ENCODE measurements around the gene ZC3H10.

Gene ZC3H10

DNA sequence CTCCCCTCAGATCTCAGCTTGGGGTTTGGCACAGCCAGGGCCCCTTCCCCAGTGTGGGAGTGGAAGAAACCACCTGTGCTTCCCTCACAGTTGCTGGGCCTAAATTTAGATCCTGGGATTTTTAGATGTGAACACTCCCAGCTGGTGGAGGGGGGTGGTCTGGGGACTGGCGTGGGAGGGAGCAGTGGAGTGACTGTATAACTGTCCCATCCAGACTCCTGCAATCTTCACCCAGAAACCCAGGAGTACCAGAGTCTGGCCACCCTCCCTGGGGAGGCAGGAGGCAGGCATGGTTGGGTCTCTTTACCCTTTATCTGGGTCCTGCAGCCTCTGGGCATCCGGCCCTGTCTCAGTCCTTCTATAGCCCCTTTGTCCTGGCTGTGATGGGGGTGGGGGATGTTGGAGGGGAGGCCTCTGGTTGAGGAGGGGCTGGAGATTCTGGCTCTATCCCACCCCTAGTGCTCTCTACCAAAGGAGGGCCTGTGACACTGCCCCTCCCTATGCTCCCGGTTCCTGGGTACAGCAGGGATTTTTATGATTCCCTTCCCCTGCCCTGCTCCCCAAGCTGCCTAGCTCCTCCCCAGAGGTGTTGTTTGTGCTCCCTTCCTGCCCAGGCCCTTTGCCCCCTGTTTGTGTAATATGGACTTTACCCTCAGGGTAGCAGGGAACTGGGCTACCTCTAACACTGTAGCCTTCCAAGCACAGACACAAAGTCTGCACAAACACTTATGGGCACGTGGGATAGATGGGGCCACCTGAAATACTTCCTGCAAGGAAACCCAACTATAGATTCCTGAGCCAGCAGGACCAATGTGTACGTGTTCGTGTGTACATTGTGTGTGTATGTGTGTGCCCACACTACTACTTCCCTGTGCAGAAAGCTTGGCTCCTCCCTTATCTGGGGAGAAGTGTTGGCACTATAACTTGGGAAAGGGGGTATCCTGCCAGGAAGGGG is 36.4 kb upstream of the ZC3H10 start:
- Histone ChIP-seq H3K27ac (ENCODE audit: low read depth, low read length) (peak overlapping the region; percentile 21; the same call in 1 of the 2 replicates), H3K4me1 (ENCODE audit: control insufficient read depth, insufficient read depth, low read length) (peaks cover 24% of the 10 kb centered on the region)

DNA sequence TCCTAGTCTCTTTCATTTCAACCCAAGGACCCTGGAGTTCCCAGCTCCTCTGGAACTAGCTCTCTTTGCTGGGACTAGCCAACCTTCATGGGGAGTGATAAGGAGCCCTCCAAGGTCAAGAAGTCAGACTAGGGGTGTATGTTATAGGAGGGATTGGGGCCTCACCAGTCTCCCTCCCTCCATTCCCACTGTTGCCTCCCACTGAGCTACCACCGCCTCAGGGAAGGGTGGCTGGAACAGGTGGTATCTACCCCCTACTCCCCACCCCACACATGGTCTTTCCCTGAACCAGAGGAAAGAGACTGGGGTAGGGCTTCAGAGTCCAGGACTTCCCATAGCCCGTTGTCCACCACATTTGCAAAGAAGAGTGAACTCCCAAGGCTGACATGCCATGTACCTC is 35.7 kb upstream of the ZC3H10 start:
- Histone ChIP-seq H3K9ac (ENCODE audit: low read length) (no peak overlapping the region), H3K4me3 (ENCODE audit: low read depth, low read length) (peak overlapping the region; percentile 85; the same call in 1 of the 2 replicates), H3K27ac (ENCODE audit: low read depth, low read length) (no peak overlapping the region)

More for the DNA sequence above, 36.4 kb upstream of the ZC3H10 start:
- peak overlapping the region; percentile 85 for H3K4me3 ChIP-seq (ENCODE audit: low read depth, low read length)
- peaks cover 3% of the 10 kb centered on the region; the same call in 1 of the 2 replicates for H3K9me3 ChIP-seq (ENCODE audit: control insufficient read depth, insufficient read depth, low read depth, low read length)
- H3K27me3 ChIP-seq (ENCODE audit: control insufficient read depth, insufficient read depth, low read length), result peaks cover 6% of the 10 kb centered on the region; the same call in 1 of the 2 replicates
- peak overlapping the region; percentile 84 for H3K9ac ChIP-seq (ENCODE audit: low read length)
- H3K36me3 ChIP-seq (ENCODE audit: control insufficient read depth, insufficient read depth, low read length), result peaks cover 21% of the 10 kb centered on the region

DNA sequence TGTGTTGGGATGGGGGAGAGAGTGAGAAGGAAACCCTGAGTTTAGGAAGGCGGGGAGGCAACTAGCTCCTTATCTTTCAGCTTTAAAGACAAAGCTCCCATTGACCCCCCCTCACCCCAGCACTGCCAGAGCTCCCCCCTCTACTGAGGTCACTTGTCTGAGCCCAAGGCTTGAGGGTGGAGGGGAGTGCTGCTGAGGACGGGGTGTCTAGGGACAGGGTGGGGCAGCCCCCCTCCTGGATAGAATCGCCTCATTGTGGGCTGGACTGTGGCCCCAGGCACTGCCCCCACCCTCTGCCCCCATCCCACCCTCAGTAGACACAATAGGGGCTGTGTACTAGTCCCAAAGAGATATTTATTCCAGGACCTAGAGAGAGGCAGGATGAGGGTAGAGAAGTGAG is 35.1 kb upstream of the ZC3H10 start:
- H3K27ac ChIP-seq (ENCODE audit: low read depth, low read length), result no peak overlapping the region

More for the DNA sequence above, 35.7 kb upstream of the ZC3H10 start:
- Histone ChIP-seq H3K9me3 (ENCODE audit: control insufficient read depth, insufficient read depth, low read depth, low read length) (no peaks in the 10 kb centered on the region), H3K4me1 (ENCODE audit: control insufficient read depth, insufficient read depth, low read length) (peaks cover 24% of the 10 kb centered on the region), H3K27me3 (ENCODE audit: control insufficient read depth, insufficient read depth, low read length) (peaks cover 6% of the 10 kb centered on the region; the same call in 1 of the 2 replicates), H3K36me3 (ENCODE audit: control insufficient read depth, insufficient read depth, low read length) (peaks cover 29% of the 10 kb centered on the region)

DNA sequence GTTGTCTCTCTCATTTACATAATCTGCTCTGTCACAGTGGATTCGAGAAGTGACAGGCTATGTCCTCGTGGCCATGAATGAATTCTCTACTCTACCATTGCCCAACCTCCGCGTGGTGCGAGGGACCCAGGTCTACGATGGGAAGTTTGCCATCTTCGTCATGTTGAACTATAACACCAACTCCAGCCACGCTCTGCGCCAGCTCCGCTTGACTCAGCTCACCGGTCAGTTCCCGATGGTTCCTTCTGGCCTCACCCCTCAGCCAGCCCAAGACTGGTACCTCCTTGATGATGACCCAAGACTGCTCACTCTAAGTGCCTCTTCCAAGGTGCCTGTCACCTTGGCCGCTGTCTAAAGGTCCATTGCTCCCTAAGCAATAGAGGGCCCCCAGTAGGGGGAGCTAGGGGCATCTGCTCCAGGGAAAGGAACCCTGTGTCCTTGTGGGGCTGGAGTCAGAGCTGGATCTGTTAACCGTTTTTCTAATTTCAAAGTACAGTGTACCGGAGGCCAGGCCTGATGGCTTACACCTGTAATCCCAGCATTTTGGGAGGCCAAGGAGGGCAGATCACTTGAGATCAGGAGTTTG is 33.0 kb upstream of the ZC3H10 start:
- H3K9ac ChIP-seq (ENCODE audit: low read length), result no peak overlapping the region
- H3K4me3 ChIP-seq (ENCODE audit: low read depth, low read length), result no peak overlapping the region
- peaks cover 20% of the 10 kb centered on the region for H3K4me1 ChIP-seq (ENCODE audit: control insufficient read depth, insufficient read depth, low read length)
- H3K27me3 ChIP-seq (ENCODE audit: control insufficient read depth, insufficient read depth, low read length), result peaks cover 6% of the 10 kb centered on the region; the same call in 1 of the 2 replicates
- peaks cover 52% of the 10 kb centered on the region for H3K36me3 ChIP-seq (ENCODE audit: control insufficient read depth, insufficient read depth, low read length)
- H3K9me3 ChIP-seq (ENCODE audit: control insufficient read depth, insufficient read depth, low read depth, low read length), result no peaks in the 10 kb centered on the region
- no peak overlapping the region for H3K27ac ChIP-seq (ENCODE audit: low read depth, low read length)

More for the DNA sequence above, 35.1 kb upstream of the ZC3H10 start:
- Histone ChIP-seq H3K9me3 (ENCODE audit: control insufficient read depth, insufficient read depth, low read depth, low read length) (no peaks in the 10 kb centered on the region), H3K36me3 (ENCODE audit: control insufficient read depth, insufficient read depth, low read length) (peaks cover 34% of the 10 kb centered on the region), H3K27me3 (ENCODE audit: control insufficient read depth, insufficient read depth, low read length) (peaks cover 6% of the 10 kb centered on the region; the same call in 1 of the 2 replicates), H3K4me1 (ENCODE audit: control insufficient read depth, insufficient read depth, low read length) (peaks cover 24% of the 10 kb centered on the region), H3K9ac (ENCODE audit: low read length) (no peak overlapping the region), H3K4me3 (ENCODE audit: low read depth, low read length) (no peak overlapping the region)

DNA sequence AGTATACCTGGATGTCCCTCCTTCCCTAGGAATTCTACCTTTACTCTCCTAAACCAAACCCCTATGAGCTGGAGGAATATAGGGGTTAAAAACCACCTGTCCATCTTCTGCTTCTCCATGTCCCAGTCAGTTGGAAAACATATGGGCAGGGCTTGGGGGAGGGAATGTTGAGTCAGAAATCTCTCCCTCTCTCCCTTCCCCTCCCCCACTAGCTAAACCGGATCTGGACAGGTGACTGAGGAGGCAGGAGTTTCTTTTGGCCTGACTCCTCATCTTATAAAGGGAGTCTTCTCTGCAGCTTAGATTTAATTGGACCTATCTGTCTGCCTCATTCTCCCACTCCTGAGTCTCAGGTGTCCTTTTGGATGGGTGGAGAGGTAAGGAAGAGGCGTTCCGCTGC is 32.0 kb upstream of the ZC3H10 start:
- Histone ChIP-seq H3K9ac (ENCODE audit: low read length) (no peak overlapping the region), H3K4me1 (ENCODE audit: control insufficient read depth, insufficient read depth, low read length) (peaks cover 16% of the 10 kb centered on the region), H3K27ac (ENCODE audit: low read depth, low read length) (no peak overlapping the region), H3K36me3 (ENCODE audit: control insufficient read depth, insufficient read depth, low read length) (peaks cover 57% of the 10 kb centered on the region), H3K9me3 (ENCODE audit: control insufficient read depth, insufficient read depth, low read depth, low read length) (no peaks in the 10 kb centered on the region), H3K27me3 (ENCODE audit: control insufficient read depth, insufficient read depth, low read length) (no peaks in the 10 kb centered on the region; the same call in 1 of the 2 replicates), H3K4me3 (ENCODE audit: low read depth, low read length) (no peak overlapping the region)

DNA sequence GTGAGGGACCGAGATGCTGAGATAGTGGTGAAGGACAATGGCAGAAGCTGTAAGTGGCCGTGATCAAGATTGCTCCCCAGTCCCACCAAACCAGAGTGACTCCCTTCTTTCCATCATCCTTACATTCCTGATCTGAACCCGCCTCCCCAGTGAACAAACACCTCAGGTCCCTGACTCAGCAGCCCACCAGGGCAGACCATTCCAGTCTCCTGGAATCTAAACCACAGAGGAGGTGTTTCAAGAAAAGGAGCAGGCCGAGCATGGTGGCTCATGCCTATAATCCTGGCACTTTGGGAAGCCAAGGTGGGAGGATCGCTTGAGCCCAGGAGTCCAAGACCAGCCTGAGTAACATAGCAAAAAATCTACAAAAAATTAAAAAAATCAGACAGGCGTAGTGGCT is 31.5 kb upstream of the ZC3H10 start:
- Histone ChIP-seq H3K36me3 (ENCODE audit: control insufficient read depth, insufficient read depth, low read length) (peaks cover 61% of the 10 kb centered on the region), H3K4me1 (ENCODE audit: control insufficient read depth, insufficient read depth, low read length) (peaks cover 11% of the 10 kb centered on the region)

DNA sequence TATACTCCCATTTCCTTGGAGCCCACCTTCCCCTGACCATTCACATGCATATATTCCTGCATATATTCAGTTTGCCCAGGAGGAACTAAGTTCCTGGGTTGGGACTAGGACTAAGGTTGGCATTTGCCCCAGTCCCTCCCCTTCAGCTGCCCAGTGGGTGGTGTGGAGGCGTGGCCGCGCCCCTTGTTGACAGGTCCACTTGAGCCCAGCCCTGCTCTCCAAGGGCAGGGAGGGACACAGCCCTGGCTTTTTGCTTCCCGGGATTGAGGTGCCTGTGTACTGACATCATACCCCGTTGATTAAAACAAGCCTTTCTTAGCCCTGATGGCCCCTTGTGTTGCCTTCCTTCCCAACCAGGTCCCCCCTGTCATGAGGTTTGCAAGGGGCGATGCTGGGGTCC is 30.8 kb upstream of the ZC3H10 start:
- Histone ChIP-seq H3K36me3 (ENCODE audit: control insufficient read depth, insufficient read depth, low read length) (peaks cover 64% of the 10 kb centered on the region), H3K9me3 (ENCODE audit: control insufficient read depth, insufficient read depth, low read depth, low read length) (no peaks in the 10 kb centered on the region), H3K27me3 (ENCODE audit: control insufficient read depth, insufficient read depth, low read length) (no peaks in the 10 kb centered on the region), H3K4me3 (ENCODE audit: low read depth, low read length) (no peak overlapping the region), H3K9ac (ENCODE audit: low read length) (no peak overlapping the region), H3K4me1 (ENCODE audit: control insufficient read depth, insufficient read depth, low read length) (peaks cover 5% of the 10 kb centered on the region), H3K27ac (ENCODE audit: low read depth, low read length) (no peak overlapping the region)

More for the DNA sequence above, 31.5 kb upstream of the ZC3H10 start:
- no peaks in the 10 kb centered on the region; the same call in 1 of the 2 replicates for H3K27me3 ChIP-seq (ENCODE audit: control insufficient read depth, insufficient read depth, low read length)
- H3K4me3 ChIP-seq (ENCODE audit: low read depth, low read length), result no peak overlapping the region
- no peaks in the 10 kb centered on the region for H3K9me3 ChIP-seq (ENCODE audit: control insufficient read depth, insufficient read depth, low read depth, low read length)
- peak overlapping the region; percentile 12 for H3K9ac ChIP-seq (ENCODE audit: low read length)
- H3K27ac ChIP-seq (ENCODE audit: low read depth, low read length), result no peak overlapping the region

DNA sequence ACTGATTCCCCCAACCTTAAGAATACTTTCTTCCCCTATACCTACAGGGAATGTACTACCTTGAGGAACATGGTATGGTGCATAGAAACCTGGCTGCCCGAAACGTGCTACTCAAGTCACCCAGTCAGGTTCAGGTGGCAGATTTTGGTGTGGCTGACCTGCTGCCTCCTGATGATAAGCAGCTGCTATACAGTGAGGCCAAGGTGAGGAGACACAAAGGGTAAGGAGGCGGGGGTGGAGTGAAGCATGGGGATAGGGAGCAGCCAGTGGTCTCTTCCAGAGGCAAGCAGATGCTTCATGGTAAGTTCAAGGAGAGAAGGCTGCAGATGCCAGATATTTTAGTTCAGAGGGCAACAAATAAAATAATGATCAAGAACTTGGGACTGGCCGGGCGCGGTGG is 20.3 kb upstream of the ZC3H10 start:
- H3K9ac ChIP-seq (ENCODE audit: low read length), result no peak overlapping the region
- no peaks in the 10 kb centered on the region for H3K9me3 ChIP-seq (ENCODE audit: control insufficient read depth, insufficient read depth, low read depth, low read length)
- no peak overlapping the region for H3K27ac ChIP-seq (ENCODE audit: low read depth, low read length)
- peaks cover 91% of the 10 kb centered on the region for H3K36me3 ChIP-seq (ENCODE audit: control insufficient read depth, insufficient read depth, low read length)
- no peaks in the 10 kb centered on the region for H3K4me1 ChIP-seq (ENCODE audit: control insufficient read depth, insufficient read depth, low read length)
- no peaks in the 10 kb centered on the region for H3K27me3 ChIP-seq (ENCODE audit: control insufficient read depth, insufficient read depth, low read length)
- H3K4me3 ChIP-seq (ENCODE audit: low read depth, low read length), result no peak overlapping the region

DNA sequence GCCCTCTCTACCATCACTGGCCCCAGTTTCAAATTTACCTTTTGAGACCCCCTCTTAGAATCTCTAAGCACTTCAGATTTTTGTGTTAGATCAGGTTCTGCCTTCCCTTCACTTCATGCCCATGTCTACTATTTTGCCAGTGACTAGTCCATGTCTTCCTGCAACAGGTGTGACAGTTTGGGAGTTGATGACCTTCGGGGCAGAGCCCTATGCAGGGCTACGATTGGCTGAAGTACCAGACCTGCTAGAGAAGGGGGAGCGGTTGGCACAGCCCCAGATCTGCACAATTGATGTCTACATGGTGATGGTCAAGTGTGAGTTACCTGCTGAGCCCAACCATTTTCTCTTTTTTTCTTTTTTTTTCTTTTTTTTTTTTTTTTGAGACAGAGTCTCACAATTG is 19.5 kb upstream of the ZC3H10 start:
- no peak overlapping the region for H3K9ac ChIP-seq (ENCODE audit: low read length)
- H3K27ac ChIP-seq (ENCODE audit: low read depth, low read length), result no peak overlapping the region
- H3K36me3 ChIP-seq (ENCODE audit: control insufficient read depth, insufficient read depth, low read length), result peaks cover 82% of the 10 kb centered on the region
- H3K4me3 ChIP-seq (ENCODE audit: low read depth, low read length), result no peak overlapping the region
- no peaks in the 10 kb centered on the region for H3K9me3 ChIP-seq (ENCODE audit: control insufficient read depth, insufficient read depth, low read depth, low read length)
- no peaks in the 10 kb centered on the region for H3K27me3 ChIP-seq (ENCODE audit: control insufficient read depth, insufficient read depth, low read length)
- H3K4me1 ChIP-seq (ENCODE audit: control insufficient read depth, insufficient read depth, low read length), result peaks cover 4% of the 10 kb centered on the region; the same call in 1 of the 2 replicates

DNA sequence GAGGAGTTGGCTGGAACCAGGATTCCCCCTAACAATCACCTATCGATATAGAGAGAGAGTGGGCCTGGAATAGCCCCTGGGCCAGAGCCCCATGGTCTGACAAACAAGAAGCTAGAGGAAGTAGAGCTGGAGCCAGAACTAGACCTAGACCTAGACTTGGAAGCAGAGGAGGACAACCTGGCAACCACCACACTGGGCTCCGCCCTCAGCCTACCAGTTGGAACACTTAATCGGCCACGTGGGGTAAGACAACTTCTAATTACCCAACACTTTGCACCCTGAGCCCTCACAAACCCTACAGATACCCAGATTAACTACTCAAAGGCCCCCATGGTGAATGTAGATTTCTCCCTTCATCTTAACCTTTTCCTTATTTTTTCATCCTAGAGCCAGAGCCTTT is 18.3 kb upstream of the ZC3H10 start:
- no peaks in the 10 kb centered on the region for H3K27me3 ChIP-seq (ENCODE audit: control insufficient read depth, insufficient read depth, low read length)
- no peaks in the 10 kb centered on the region for H3K9me3 ChIP-seq (ENCODE audit: control insufficient read depth, insufficient read depth, low read depth, low read length)
- peaks cover 4% of the 10 kb centered on the region; the same call in 1 of the 2 replicates for H3K4me1 ChIP-seq (ENCODE audit: control insufficient read depth, insufficient read depth, low read length)
- H3K9ac ChIP-seq (ENCODE audit: low read length), result no peak overlapping the region
- H3K27ac ChIP-seq (ENCODE audit: low read depth, low read length), result no peak overlapping the region
- H3K4me3 ChIP-seq (ENCODE audit: low read depth, low read length), result no peak overlapping the region
- H3K36me3 ChIP-seq (ENCODE audit: control insufficient read depth, insufficient read depth, low read length), result peaks cover 75% of the 10 kb centered on the region

DNA sequence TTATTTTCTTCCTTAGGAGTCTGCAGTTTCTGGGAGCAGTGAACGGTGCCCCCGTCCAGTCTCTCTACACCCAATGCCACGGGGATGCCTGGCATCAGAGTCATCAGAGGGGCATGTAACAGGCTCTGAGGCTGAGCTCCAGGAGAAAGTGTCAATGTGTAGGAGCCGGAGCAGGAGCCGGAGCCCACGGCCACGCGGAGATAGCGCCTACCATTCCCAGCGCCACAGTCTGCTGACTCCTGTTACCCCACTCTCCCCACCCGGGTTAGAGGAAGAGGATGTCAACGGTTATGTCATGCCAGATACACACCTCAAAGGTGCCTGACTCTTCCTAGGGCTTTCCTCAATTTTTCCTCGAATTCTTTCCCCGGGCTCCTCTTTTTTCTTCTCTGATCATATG is 17.0 kb upstream of the ZC3H10 start:
- H3K27me3 ChIP-seq (ENCODE audit: control insufficient read depth, insufficient read depth, low read length), result no peaks in the 10 kb centered on the region
- peaks cover 69% of the 10 kb centered on the region for H3K36me3 ChIP-seq (ENCODE audit: control insufficient read depth, insufficient read depth, low read length)
- peaks cover 12% of the 10 kb centered on the region for H3K4me1 ChIP-seq (ENCODE audit: control insufficient read depth, insufficient read depth, low read length)
- H3K9ac ChIP-seq (ENCODE audit: low read length), result no peak overlapping the region
- H3K9me3 ChIP-seq (ENCODE audit: control insufficient read depth, insufficient read depth, low read depth, low read length), result no peaks in the 10 kb centered on the region
- H3K27ac ChIP-seq (ENCODE audit: low read depth, low read length), result no peak overlapping the region
- no peak overlapping the region for H3K4me3 ChIP-seq (ENCODE audit: low read depth, low read length)
